Measurements from ENCODE around the gene PIK3R2.
"Not testable (repeated sequence)": the region's sequence is repeated elsewhere in the genome, so short reads cannot be mapped to it uniquely, and the experiment has no call there.

Gene PIK3R2

DNA sequence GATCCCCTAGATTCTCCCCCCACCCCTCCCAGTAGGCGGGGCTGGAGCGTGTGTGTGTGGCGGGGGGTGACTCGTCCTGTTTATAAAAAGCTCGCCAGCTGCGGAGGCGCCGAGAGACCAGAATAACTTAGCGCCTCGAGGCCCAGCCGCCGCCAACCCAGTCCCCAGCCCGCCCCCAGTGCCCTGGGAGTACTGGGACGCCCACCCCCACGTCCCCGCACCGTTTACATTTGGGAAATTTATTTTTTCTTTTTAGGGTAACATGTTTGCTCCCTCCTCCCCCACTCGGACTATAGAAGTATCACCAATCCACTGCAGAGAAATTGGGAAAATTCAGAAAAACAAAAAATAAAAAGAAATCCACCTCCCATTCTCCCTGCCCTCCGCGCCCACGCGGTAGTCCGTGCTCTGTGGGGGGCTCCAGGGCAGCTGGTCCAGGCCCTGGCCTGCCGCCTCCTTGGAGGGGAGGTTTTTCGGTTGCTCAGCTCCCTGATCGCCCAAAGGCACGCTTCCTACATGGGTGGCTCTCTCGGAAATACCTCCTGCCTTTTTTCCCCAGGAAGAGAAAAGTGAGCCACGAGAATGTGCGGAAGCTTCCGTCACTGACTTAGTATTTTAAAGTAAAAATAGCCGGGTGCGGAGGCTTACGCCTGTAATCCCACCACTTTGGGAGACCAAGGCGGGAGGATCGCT is 52.4 kb downstream of the PIK3R2 start:
- peak; percentile 88 for DNase-seq

DNA sequence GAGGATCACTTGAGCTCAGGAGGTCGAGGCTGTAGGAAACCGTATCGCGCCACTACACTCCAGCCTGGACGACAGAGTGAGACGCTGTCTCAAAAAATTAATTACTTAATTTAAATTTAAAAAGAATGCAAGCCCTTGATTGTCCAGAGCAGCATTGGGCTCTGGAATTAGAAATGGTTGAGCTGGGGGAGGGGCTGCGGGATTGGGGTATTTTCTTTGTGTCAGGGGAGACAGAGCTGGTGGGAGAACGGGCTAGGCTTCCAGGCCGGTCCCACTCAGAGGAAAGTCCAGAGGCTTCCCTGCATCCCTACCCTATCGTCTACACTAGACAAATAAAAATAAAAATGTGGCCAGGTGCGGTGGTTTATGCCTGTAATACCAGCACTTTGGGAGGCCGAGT is 53.1 kb downstream of the PIK3R2 start:
- no peak for DNase-seq

DNA sequence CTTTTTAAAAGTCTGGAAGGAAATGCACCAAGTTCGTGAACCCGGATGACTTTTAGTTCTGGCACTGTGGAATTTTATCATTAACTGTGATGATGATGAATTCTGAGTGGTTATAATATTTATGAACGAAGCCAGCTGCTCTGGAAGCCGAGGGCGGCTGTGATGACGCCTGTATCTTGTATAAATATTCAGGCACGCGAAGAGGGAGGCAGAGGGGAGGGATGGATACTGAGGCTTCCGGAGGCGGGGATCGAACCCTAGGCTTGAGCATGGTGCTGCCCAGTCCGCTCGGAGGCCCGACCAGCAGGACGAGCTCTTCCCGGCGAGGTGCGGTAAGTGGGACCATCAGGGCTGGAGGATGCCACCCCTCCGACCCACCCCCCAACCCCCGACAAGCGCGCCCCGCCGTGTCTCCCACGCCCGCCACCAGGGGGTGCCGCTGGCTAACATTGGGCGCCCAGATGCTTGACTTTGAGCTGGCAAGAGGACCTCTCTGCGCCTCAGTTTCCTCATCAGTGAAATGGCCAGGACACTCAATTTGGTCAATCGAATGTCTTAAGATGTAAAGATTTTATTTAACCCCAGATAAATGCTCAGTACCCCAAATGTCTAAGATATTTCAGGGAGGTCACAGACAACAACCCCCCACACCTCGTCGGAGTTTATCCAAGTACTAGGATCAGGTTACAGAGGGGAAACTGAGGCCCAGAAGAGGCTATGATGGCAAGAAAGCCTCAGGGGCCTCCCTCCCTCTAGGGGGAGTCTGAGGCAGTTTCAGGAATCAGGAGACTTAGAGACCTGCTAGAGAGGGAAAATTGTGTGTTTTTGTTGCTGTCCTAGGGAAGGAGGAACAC is 55.4 kb downstream of the PIK3R2 start:
- DNase-seq: peak; percentile 37

DNA sequence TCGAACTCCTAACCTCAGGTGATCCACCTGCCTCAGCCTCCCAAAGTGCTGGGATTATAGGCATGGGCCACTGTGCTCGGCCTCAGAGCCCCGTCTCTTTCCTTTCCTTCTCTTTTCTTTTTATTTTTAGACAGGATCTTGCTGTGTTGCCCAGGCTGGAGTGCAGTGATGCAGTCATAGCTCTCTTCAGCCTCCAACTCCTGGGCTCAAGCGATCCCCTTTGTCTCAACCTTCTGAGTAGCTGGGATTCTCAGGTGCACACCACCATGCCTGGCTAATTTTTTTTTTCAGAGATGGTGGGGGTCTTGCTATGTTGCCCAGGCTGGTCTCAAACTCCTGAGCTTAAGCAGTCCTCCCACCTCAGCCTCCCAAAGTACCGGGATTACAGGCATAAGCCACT is 56.9 kb downstream of the PIK3R2 start:
- not testable (repeated sequence) for DNase-seq

DNA sequence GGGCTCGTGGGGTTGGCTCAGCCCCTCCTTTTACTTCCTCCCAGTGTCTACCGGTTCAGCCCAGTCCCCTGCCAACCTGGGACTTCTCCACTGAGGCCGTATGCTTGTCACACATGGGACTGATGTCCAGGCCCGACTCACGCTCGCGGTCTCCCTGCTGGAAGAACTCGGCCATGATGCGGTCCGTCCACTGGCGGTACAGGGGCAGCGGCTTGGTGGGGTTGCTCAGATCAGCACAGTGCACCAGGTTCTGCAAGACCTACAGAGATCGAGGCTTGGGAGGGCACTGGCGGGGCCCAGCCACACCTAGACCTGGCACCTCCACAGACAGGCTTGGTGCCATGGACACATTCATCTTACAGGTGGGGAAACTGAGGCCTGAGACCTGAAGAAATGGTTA is 58.7 kb downstream of the PIK3R2 start:
- DNase-seq: no peak

DNA sequence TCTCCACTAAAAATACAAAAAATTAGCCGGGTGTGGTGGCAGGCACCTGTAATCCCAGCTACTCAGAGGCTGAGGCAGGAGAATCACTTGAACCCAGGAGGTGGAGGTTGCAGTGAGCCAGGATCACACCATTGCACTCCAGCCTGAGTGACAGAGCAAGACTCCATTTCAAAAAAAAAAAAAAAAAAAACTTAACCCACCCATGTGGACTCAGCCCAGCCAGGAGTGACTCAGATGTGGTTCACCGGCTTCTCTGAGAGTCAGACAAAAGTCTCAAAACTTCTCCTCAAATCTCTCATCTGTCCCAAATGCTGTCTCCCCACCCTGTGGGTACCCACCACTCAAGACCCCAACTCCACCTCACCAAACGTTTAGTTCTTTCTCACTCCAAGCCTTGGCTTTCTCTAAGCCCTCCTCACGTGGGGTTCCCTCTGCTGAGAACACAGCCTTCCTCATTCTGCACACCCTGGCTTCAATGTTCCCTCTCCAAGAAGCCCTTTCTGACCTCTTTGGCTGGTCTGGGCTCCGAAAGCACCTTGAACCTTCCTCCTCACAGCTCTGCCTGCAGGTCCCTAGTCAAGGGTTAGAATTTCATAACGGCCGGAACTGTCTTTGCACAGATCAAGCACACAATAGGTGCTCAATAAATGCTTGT is 61.9 kb downstream of the PIK3R2 start:
- DNase-seq: no peak

DNA sequence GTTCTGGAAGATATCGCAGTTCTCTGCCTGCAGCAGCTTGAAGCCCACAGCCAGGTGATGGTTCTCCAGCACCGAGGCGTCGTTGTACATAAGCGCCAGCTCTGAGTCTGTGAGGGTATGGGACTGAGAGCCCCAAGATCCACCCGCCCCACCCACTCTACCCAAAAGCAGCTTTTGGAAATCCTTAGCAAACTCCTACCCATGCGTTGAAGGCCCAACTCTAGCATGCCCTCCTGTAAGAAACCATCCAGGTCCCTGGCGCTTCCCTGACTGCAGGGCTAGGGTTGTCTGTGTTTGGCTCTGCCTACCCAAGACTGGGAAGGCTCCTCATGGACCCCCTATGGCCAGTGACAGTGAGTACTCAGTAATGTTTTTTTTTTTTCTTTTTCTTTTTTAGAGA is 63.8 kb downstream of the PIK3R2 start:
- DNase-seq: no peak

DNA sequence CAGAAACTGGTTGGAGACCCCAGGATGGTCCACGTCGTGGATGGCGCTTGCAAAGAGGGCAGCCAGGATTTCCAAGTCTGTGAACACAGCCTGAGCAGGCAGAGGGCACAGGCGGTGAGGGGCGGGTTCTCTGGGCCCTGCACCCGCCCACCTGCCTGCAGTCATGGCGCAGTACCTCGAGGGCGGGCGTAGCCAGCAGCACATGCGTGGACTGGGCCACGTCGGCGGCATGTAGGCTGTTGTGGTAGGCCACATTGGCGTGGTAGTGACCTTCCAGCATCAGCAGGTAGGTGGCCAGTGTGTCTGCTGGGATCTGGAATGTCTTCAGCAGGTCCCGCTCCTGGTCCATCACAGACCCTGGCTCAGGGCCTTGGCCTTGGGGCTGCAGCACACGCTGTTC is 65.2 kb downstream of the PIK3R2 start:
- DNase-seq: no peak

DNA sequence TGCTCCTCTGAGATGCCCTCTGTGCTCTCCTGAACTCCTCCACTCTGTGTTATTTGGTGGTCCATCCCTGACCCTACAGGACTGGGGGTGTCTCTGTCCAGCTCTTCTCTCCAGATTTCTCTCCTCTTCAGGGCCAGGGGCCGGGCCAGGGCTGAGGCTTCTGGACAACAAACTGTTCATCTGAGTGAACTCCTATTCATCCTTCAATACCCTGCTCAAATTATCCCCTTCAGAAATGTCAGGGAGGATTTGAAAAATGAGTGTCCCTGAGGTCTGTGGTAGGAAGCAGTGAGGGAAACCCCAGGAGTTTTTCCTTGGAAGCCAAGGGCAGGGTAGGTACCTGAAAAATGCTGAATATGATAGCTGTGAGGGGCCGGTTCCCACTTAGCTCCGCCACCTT is 65.6 kb downstream of the PIK3R2 start:
- DNase-seq: no peak

Data from eye (tissue), 1 donor.